HG03457 (cell line): Measurements from ENCODE around the gene SH3RF3.

ENCODE experiments used
- ATAC-seq: cut with Tn5 transposase; IDR thresholded peaks from one replicate; pipeline ENCODE4 v1.9.1; 2021; ENCODE audit warnings: moderate number of reproducible peaks; ENCODE audit not compliant: unreplicated experiment

Gene SH3RF3

GRCh38 chr2:109422758-109423500 lies 293.9 kb downstream of the SH3RF3 start:
- ATAC-seq = no peak

- ATAC-seq = no peak
Measured at GRCh38 chr2:109423556-109424359, 294.8 kb downstream of the SH3RF3 start.

GRCh38 chr2:109425411-109425810 lies 296.4 kb downstream of the SH3RF3 start:
- no peak for ATAC-seq

- ATAC-seq = no peak
Measured at GRCh38 chr2:109427661-109428091, 298.7 kb downstream of the SH3RF3 start.

- no peak for ATAC-seq
Measured at GRCh38 chr2:109428281-109428680, 299.3 kb downstream of the SH3RF3 start.

- no peak for ATAC-seq
Measured at GRCh38 chr2:109428841-109429566, 300.0 kb downstream of the SH3RF3 start.

- ATAC-seq = no peak
Measured at GRCh38 chr2:109429567-109430328, 300.7 kb downstream of the SH3RF3 start.

GRCh38 chr2:109430329-109430636 lies 301.3 kb downstream of the SH3RF3 start:
- ATAC-seq = no peak

- ATAC-seq = no peak
Measured at GRCh38 chr2:109432421-109432820, 303.4 kb downstream of the SH3RF3 start.

GRCh38 chr2:109433486-109433885 lies 304.5 kb downstream of the SH3RF3 start:
- ATAC-seq = no peak

GRCh38 chr2:109433926-109434325 lies 304.9 kb downstream of the SH3RF3 start:
- no peak for ATAC-seq

GRCh38 chr2:109434351-109434750 lies 305.3 kb downstream of the SH3RF3 start:
- ATAC-seq = no peak

GRCh38 chr2:109435066-109435690 lies 306.2 kb downstream of the SH3RF3 start:
- ATAC-seq = no peak

- no peak for ATAC-seq
Measured at GRCh38 chr2:109435901-109436598, 307.0 kb downstream of the SH3RF3 start.

GRCh38 chr2:109436610-109437225 lies 307.7 kb downstream of the SH3RF3 start:
- no peak for ATAC-seq

GRCh38 chr2:109437325-109438090 lies 308.5 kb downstream of the SH3RF3 start:
- no peak for ATAC-seq

- ATAC-seq = no peak
Measured at GRCh38 chr2:109438146-109438545, 309.1 kb downstream of the SH3RF3 start.

GRCh38 chr2:109438773-109439389 lies 309.9 kb downstream of the SH3RF3 start:
- no peak for ATAC-seq
